Sigmoid colon (tissue), 7 donors: ENCODE results near the gene MPPED1. TPM values are rescaled to one million over a fixed set of nuclear protein-coding genes. Genes with fewer than 3 reads are reported as not detected.

ENCODE experiments used
- DNase-seq: peaks from one replicate; pipeline ENCODE4 v3.0.0-alpha.2; 2019
- H3K27ac ChIP-seq, 4 donors: fragments of 200-600 bp; sonication (generic); one replicate each; pipeline ENCODE4 v1.5.1; 2016 to 2019; ENCODE audit warnings: mild to moderate bottlenecking in 1 of 4
- H3K27me3 ChIP-seq, 3 donors: fragments of 200-600 bp; sonication (generic); one replicate each; pipeline ENCODE4 v1.5.1; 2019; ENCODE audit warnings: mild to moderate bottlenecking in 1 of 3
- H3K36me3 ChIP-seq, 4 donors: fragments of 200-600 bp; sonication (generic); one replicate each; pipeline ENCODE4 v1.5.1; 2016 to 2019
- H3K4me1 ChIP-seq, 4 donors: fragments of 200-600 bp; sonication (generic); one replicate each; pipeline ENCODE4 v1.5.1; 2017 to 2019
- H3K4me3 ChIP-seq, 4 donors: fragments of 200-600 bp; sonication (generic); one replicate each; pipeline ENCODE4 v1.5.1; 2017 to 2019; ENCODE audit warnings: mild to moderate bottlenecking in 2 of 4, moderate library complexity in 1 of 4
- H3K9me3 ChIP-seq, 4 donors: fragments of 200-600 bp in 3 of 4; sonication (generic) in 3 of 4; one replicate each; pipeline versions ENCODE4 v1.5.1 to v1.6.1; 2013 to 2019
- EP300 ChIP-seq, 4 donors: sonication (generic); formaldehyde crosslinking; IDR thresholded peaks; one replicate each; pipeline ENCODE4 v1.6.1; 2017; ENCODE audit warnings: antibody characterized with exemption in 4 of 4
- POLR2A ChIP-seq, 2 donors: fragments of 450-650 bp; IDR thresholded peaks; one replicate each; pipeline ENCODE4 v1.6.1; 2016; ENCODE audit warnings: antibody characterized with exemption in 2 of 2, mild to moderate bottlenecking in 2 of 2, moderate library complexity in 2 of 2
- POLR2AphosphoS5 ChIP-seq, 4 donors: sonication (generic); formaldehyde crosslinking; IDR thresholded peaks; one replicate each; pipeline ENCODE4 v1.6.1; 2017; ENCODE audit warnings: antibody characterized with exemption in 4 of 4
- WGBS, 2 donors: extraction: QIAGEN DNeasy Blood & Tissue Kit; methylation state at CpG; one replicate each; pipeline ENCODE4 v1.1.7; 2013; 5-methylcytosine and 5-hydroxymethylcytosine counted together
- intact Hi-C: fragments of 100-400 bp; cut with DNase I; formaldehyde crosslinking; loops from one replicate; pipeline ENCODE4 v1.15.1; 2023
- polyA plus RNA-seq, 3 donors: library from polyadenylated mRNA; stranded (reverse); fragments of 200-250 nt; gene quantifications; one replicate each; pipeline ENCODE4 v1.2.3, GENCODE V29; 2013
- total RNA-seq, 4 donors: library from RNA; depleted of rRNA; stranded (reverse); fragments of >200 nt; gene quantifications; one replicate each; pipeline ENCODE4 v1.1.0, GENCODE V29; 2016
- TF ChIP-seq, protein P1 (sequence below), 4 experiments: fragments of 450-650 bp in 3 of 4; fragments of 200-600 bp in 1 of 4; IDR thresholded peaks; one replicate each; pipeline ENCODE4 v1.5.1; 2016 to 2019; ENCODE audit warnings: antibody characterized with exemption in 4 of 4, mild to moderate bottlenecking in 3 of 4, moderate library complexity in 2 of 4
- donor health status: healthy with polysubstance abuse.
- donor health status: Bipolar disorder and iron deficiency.
- donor health status: healthy.

Gene MPPED1
- total and polyA plus RNA-seq, 7 donors: not detected

DNA sequence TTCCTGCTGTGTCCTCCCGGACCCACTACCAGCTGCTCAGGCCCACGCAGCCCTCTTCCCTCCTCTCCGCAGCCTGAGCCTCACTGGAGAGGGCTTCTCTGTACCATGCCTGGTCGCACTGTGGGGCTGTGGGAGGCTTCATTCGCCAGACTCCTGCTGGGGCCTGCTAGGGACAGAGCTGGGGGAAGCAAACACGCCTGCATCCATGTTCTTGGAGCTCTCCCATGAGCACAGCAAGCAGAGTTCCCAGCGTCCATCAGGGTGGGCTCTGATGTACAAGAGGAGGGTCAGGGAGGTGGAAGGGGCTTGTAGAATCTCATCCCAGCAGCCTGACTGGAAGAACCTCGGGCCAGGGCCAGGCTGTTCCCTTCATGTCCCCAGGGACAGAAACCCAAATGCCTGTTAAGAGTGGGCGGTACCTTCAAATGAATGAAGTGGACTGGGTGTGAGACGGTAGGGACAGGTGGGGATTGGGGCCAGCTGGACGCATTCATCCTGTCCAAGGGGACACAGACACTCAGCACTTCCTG lies 59.9 kb downstream of the MPPED1 start:
- WGBS, 2 donors: 65 to 78% methylated on average over 11 of the region's 11 CpGs
- Histone ChIP-seq H3K27me3 (peaks cover 0 to 70% (median 3%) of the 10 kb centered on the region in 3 donors), H3K27ac (no peak overlapping the region), H3K9me3 (no peaks in the 10 kb centered on the region), H3K36me3 (no peaks in the 10 kb centered on the region), H3K4me1 (no peaks in the 10 kb centered on the region), H3K4me3 (no peak overlapping the region)
- no peak for TF ChIP-seq EP300 (IDR thresholded peaks at IDR 0.05)
- no peak for TF ChIP-seq POLR2A (IDR thresholded peaks at IDR 0.05)
- intact Hi-C loops: no loop called here
- DNase-seq: no peak

DNA sequence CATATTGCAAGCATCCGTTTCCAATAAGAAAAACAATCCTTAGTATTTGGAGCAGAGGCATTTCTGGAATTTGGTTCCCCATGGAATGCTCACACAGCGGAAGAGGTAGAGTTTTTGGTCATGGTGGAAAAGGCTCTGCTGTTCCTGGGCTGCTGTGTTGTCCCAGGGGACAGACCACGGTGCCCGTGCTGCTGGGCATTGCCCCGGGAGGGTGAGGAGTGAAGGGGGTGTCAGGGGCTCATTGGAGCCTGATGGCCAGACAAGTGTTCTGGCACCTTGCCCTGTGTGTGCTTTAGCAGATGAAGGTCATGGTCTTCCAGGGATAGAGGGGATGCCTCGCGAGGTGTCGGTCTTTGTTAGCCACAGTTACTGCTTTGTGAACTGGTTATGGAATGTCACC lies 61.2 kb downstream of the MPPED1 start:
- H3K36me3 ChIP-seq: no peaks in the 10 kb centered on the region
- peaks cover 0 to 62% (median 3%) of the 10 kb centered on the region in 3 donors for H3K27me3 ChIP-seq
- intact Hi-C loops: no loop called here
- no peaks in the 10 kb centered on the region for H3K9me3 ChIP-seq
- no peak overlapping the region for H3K4me3 ChIP-seq
- H3K4me1 ChIP-seq: no peaks in the 10 kb centered on the region
- no peak overlapping the region for H3K27ac ChIP-seq
- TF ChIP-seq POLR2A (IDR thresholded peaks at IDR 0.05): no peak
- TF ChIP-seq, protein P1, sequence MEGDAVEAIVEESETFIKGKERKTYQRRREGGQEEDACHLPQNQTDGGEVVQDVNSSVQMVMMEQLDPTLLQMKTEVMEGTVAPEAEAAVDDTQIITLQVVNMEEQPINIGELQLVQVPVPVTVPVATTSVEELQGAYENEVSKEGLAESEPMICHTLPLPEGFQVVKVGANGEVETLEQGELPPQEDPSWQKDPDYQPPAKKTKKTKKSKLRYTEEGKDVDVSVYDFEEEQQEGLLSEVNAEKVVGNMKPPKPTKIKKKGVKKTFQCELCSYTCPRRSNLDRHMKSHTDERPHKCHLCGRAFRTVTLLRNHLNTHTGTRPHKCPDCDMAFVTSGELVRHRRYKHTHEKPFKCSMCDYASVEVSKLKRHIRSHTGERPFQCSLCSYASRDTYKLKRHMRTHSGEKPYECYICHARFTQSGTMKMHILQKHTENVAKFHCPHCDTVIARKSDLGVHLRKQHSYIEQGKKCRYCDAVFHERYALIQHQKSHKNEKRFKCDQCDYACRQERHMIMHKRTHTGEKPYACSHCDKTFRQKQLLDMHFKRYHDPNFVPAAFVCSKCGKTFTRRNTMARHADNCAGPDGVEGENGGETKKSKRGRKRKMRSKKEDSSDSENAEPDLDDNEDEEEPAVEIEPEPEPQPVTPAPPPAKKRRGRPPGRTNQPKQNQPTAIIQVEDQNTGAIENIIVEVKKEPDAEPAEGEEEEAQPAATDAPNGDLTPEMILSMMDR (IDR thresholded peaks at IDR 0.05): no peak
- TF ChIP-seq POLR2AphosphoS5 (IDR thresholded peaks at IDR 0.05): no peak
- TF ChIP-seq EP300 (IDR thresholded peaks at IDR 0.05): no peak
- no peak for DNase-seq
- 81 to 86% methylated on average over 8 of the region's 8 CpGs for WGBS, 2 donors

DNA sequence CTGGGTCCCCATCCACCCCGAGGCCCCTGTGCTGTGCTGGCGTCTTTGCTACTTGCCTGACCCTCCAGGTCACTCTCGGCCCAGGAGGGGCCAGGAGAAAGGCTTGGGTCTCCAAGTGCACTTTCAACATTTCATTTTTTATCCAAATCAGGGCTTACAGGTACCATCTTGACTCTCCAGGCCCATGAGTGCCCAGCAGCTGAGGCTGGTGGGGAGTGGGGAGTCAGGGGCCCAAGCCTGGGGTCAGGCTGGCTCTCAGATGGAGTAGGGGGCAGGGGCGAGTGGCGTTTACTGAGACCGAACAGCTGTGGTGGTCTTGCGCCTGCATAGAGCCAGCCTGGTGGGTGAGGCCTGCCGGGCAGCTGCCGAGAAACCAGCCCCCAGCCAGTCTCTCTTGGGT lies 61.6 kb downstream of the MPPED1 start:
- no peak for DNase-seq
- no peaks in the 10 kb centered on the region for H3K4me1 ChIP-seq
- no peaks in the 10 kb centered on the region for H3K9me3 ChIP-seq
- peaks cover 0 to 58% (median 3%) of the 10 kb centered on the region in 3 donors for H3K27me3 ChIP-seq
- intact Hi-C loops: no loop called here
- H3K36me3 ChIP-seq: no peaks in the 10 kb centered on the region
- H3K27ac ChIP-seq: no peak overlapping the region
- no peak overlapping the region for H3K4me3 ChIP-seq
- 79 to 82% methylated on average over 9 of the region's 9 CpGs for WGBS, 2 donors
- TF ChIP-seq, protein P1 (IDR thresholded peaks at IDR 0.05): no peak

DNA sequence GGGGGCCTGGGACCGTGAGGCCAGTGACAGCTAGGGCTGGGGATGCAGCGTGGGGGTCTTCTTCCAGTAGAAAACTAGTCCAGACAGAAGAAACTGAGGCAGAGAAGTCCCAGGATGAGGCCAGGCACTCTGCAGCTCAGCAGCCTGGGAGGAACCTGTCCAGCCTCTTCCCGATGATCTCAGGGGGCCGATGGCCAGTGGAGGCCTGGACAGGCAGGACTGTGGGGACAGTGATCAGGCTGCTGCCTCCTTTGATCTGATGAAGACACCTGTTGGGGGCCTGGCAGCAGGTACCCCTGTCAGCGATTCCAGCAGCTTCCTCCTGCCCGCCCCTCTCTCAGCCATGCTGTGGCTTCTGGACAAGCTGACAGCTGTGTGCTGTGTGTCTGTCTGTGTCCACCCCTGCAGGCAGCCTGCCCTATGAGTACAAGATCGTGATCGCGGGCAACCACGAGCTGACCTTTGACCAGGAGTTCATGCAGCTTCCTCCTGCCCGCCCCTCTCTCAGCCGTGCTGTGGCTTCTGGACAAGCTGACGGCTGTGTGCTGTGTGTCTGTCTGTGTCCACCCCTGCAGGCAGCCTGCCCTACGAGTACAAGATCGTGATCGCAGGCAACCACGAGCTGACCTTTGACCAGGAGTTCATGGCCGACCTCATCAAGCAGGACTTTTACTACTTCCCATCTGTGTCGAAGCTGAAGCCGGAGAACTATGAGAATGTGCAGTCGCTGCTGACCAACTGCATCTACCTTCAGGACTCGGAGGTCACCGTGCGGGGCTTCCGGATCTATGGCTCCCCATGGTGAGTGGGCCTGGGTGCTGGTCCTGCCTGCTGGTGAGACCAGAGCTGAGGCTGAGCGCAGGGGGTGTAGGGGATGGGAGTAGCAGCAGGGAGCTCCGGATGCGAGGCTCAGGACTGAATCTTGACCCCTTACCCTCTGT lies 62.6 kb downstream of the MPPED1 start:
- DNase-seq: no peak

DNA sequence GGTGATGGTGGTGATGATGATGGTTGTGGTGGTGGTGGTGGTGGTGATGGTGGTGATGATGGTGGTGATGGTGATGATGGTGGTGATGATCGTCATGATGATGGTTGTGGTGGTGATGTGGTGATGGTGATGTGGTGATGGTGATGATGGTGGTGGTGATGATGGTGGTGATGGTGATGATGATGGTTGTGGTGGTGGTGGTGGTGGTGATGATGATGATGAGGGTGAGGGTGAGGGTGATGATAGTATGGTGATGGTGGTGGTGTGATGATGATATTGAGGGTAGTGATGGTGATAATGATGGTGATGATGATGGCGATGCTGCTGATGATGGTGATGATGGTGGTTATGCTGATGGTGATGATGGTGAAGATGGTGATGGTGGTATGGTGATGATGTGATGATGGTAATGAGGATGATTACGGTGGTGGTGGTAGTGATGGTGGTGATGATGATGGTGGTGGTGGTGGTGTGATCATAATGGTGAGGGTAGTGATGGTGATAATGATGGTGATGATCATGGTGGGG lies 63.8 kb downstream of the MPPED1 start:
- Histone ChIP-seq H3K36me3 (no peaks in the 10 kb centered on the region), H3K4me3 (no peak overlapping the region), H3K9me3 (no peaks in the 10 kb centered on the region), H3K27me3 (peaks cover 0 to 40% (median 0%) of the 10 kb centered on the region in 3 donors), H3K27ac (no peak overlapping the region), H3K4me1 (no peaks in the 10 kb centered on the region)
- no peak for TF ChIP-seq POLR2AphosphoS5 (IDR thresholded peaks at IDR 0.05)
- TF ChIP-seq EP300 (IDR thresholded peaks at IDR 0.05): no peak
- TF ChIP-seq, protein P1 (IDR thresholded peaks at IDR 0.05): no peak
- no peak for TF ChIP-seq POLR2A (IDR thresholded peaks at IDR 0.05)
- intact Hi-C loops: no loop called here
- WGBS, 2 donors: 82 to 93% methylated on average over 3 of the region's 3 CpGs
- DNase-seq: no peak

More for the DNA sequence above, 62.6 kb downstream of the MPPED1 start:
- TF ChIP-seq POLR2AphosphoS5 (IDR thresholded peaks at IDR 0.05) (no peak), EP300 (IDR thresholded peaks at IDR 0.05) (no peak), POLR2A (IDR thresholded peaks at IDR 0.05) (no peak)
- TF ChIP-seq, protein P1 (IDR thresholded peaks at IDR 0.05): no peak
- no peaks in the 10 kb centered on the region for H3K9me3 ChIP-seq
- H3K27me3 ChIP-seq: peaks cover 0 to 48% (median 0%) of the 10 kb centered on the region in 3 donors
- H3K4me1 ChIP-seq: no peaks in the 10 kb centered on the region
- no peak overlapping the region for H3K27ac ChIP-seq
- 39 to 46% methylated on average over 28 of the region's 28 CpGs for WGBS, 2 donors
- intact Hi-C loops: no loop called here
- H3K36me3 ChIP-seq: no peaks in the 10 kb centered on the region
- no peak overlapping the region for H3K4me3 ChIP-seq
